Measurements from ENCODE around the gene CYB5D1.

The CYB5D1 gene

DNA sequence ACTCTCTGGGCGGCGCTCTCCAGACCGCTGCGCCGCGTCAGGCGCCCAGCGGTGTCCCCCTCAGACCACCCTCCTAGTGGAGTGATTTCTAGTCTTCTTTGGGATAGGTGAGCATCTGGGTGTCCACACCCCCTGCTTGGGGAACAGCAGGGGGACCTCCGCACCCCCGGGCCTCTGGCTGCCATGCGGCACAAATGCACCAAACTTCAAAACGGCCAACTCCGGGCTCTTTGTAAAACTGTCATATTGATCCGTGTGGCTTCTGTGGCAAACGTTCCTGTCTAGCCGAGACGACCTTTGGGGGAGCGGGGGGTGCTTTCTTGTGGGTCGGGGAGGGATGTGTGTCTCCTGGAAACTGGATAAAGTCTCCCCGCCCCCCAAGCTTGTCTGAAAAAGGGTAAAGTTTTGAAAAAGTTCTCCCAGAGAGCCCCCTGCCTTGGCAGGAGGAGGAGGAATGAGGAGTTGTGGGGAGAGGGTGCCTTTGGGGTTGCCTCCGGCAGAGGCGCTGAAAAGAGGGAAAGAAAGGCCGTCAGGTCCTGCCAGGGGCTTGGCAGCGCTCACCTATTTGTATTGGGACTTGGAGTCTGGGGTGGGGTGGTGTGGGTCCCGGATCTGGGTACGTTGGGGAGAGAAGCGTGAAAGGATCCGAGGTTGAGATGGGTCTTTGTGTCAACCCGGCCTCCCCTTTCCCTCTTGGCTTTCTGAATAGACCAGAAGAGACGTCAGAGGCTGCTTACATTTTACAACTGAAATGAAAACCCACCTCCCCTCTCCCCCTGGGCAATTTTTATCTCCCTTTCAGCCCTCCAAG lies 28.6 kb downstream of the CYB5D1 start:
- peak; percentile 36 for DNase-seq (ENCODE audit: low read depth)

DNA sequence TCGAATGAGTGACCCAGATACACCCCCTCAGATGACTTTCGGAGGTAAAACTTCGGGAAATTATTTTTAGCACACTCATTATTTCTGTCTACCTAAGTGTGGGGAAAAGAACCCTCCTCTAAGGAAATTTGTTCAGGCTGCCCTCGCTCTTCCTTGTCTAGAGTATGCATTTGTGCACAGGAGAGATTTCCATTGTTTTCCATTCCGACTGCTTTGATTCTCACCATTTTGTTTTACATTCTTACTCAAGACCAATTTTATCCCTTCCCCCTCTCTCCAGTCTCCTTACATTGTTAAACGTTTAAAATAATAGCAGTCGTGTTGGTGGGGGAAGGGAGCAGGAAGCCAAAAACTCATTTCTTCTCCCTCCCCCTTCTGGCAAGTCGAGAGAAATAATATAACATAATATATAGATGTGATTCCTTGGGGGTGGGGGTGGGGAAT lies 29.3 kb downstream of the CYB5D1 start:
- DNase-seq (ENCODE audit: low read depth) = no peak

DNA sequence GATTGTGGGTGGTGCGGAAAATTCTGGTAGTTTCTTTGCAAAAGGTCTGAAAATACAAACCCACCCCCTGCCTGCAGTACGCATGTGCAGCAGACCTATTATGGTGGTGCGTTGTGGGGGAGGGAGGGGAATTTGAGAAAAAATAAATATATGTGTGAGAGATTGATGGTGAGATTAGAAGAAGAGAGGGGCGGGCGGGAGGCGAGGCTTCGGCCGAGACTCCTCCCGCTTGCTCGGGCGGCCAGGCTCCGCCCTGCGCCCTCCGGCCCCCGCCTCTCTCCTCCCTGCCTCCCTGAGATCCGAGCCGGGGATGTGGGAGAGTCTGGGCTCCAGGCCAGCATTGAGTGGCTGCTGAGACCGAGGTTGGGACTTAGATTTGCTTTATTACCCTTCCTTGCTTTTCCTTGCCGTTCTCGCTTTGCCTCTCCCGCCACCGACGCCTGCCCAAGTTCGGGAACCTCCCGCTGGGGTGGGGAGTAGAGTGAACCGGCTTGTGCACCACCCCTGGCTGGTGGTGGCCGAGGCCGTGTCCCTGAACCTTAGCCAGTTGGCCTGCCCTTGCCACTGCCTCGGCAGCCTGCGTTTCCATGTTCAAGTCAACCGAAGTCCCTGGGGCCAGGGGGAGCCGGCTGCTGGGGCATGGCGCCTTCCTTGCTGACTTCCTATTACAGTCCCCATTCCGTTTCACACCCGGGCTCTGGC lies 29.8 kb downstream of the CYB5D1 start:
- DNase-seq (ENCODE audit: low read depth) = peak; percentile 80

DNA sequence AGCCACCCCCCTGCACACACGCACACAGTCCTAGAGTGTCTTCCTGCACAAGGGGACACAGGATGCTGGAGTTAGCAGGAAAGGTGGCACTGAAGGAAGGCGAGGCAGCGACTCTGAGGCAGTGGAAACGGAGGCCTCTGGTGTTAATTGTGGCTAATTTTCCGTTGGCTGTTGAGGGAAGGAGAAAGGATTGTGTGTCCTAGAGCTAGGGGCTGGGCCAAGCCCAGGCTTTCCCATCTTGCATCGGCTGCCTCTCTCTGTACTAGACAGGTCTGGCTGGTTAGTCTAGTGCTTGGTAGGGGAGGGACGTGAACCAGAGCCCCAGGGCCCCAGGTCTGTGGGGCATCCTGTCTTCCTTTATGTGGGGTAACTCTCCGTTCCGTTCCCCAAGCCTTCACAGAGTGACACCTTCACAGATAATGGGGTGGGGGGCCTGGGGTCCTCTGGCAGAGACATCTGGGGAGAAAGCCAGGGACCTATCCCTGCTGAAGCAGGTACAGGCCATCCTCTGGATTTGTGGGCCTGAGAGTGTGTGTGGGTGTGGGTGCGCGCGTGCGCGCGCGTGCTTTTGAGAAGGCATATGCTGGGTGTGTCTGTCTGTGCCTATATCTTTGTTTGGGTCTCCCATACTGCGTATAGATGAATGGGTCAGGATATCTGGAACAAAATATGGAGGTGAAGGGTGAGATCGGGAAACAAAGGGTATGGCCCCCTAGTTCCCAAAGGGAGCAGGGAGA lies 30.5 kb downstream of the CYB5D1 start, which contains the start of gene CHD3:
Gene CHD3 (plus strand): TSS at position 606 of the 737 bp plus-strand sequence. CDS start 212 bp downstream, outside the sequence.
- DNase-seq (ENCODE audit: low read depth) = peak; percentile 61

DNA sequence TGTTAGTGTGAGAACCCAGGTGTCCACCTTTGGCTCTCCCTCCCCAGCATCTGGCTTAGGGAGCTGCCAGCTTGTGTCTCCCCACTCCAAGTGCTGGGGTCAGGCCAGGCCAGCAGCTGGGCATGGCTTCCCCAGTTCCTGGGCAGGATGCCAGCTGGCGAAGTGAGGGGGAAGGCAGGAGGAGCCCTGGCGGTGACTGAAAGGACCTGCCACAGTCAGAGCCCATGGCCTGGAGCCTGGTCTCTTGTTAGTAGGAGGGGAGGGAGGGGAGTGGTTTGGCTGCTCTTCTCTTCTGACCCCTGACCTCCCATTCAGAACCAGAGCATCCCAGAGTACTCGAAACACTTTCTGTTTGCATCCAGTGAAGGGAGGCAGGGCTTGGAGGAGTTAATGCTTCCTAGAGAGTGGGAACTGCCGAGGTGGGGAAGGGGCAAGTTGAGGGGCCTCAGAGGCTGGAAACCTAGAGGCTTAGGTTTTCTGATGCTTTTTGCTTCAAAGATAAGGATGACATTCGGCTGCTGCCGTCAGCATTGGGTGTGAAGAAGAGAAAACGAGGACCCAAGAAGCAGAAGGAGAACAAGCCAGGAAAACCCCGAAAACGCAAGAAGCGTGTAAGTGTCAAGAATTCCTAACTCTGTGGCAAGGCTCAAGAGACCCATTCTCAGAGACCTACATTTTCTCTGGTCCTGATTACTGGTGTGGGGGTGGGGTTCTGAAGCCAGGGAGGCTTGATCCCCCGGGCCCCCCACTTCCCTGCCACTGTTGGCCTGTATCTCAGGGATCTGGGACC lies 31.6 kb downstream of the CYB5D1 start:
- peak; percentile 33 for DNase-seq (ENCODE audit: low read depth)

DNA sequence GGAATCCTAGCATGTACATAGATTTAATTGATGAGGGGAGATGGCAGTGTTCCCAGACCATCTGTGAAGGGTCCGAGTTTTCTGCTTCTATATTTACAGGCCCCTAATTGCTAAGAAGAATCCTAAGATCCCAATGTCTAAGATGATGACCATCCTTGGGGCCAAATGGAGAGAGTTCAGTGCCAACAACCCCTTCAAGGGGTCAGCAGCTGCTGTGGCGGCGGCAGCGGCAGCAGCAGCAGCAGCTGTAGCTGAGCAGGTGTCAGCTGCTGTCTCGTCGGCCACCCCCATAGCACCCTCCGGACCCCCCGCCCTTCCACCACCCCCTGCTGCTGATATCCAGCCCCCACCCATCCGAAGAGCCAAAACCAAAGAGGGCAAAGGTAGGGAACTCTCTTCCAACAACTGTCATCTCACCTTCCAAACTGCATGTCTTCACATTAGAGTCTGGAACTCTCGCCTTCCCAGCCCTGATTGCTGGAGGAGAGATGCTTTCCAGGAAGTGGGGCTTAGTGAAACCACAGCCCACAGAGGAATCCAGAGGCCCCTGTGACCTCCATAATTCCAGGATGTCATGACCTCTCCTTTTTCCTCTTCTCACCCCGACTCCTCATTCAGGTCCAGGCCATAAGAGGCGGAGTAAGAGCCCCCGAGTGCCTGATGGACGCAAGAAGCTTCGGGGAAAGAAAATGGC lies 35.5 kb downstream of the CYB5D1 start:
- no peak for DNase-seq (ENCODE audit: low read depth)

DNA sequence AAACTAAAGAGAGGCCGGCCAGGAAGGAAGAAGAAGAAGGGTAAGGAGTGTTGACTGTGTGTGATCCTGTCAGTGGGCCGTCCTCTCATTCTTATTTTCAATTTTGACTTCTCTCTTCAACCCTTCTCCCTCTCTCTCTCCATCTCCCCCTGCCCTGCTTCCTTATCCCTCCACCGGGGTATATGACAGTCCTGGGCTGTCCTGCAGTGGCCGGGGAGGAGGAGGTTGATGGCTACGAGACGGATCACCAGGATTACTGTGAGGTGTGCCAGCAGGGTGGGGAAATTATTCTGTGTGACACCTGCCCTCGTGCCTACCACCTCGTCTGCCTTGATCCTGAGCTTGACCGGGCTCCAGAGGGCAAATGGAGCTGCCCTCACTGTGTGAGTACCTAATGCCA lies 36.4 kb downstream of the CYB5D1 start:
- no peak for DNase-seq (ENCODE audit: low read depth)

DNA sequence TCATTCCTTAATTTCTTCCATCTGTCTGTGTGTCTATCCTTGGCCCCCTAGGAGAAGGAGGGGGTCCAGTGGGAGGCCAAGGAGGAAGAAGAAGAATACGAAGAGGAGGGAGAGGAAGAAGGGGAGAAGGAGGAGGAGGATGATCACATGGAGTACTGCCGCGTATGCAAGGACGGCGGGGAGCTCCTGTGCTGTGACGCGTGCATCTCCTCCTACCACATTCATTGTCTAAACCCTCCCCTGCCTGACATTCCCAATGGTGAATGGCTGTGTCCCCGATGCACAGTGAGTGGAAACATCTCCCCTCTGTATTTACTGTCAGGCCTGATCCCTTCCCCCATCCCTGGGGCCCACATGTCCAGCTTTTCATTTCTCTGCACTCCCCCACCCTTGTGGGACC lies 37.1 kb downstream of the CYB5D1 start:
- DNase-seq (ENCODE audit: low read depth) = no peak

DNA sequence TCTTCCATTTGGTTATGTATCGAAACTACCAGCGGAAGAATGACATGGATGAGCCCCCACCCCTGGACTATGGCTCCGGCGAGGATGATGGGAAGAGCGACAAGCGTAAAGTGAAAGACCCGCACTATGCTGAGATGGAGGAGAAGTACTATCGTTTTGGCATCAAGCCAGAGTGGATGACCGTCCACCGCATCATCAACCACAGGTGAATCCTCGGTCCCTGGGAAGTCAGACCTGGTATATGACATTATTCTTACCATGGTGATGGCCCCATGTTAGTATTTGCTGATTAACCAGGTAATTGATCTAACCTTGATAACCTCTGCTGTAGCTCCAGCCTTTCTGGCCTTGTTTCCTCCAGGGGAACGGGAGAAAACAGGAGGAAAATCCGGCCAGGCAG lies 39.3 kb downstream of the CYB5D1 start:
- no peak for DNase-seq (ENCODE audit: low read depth)

DNA sequence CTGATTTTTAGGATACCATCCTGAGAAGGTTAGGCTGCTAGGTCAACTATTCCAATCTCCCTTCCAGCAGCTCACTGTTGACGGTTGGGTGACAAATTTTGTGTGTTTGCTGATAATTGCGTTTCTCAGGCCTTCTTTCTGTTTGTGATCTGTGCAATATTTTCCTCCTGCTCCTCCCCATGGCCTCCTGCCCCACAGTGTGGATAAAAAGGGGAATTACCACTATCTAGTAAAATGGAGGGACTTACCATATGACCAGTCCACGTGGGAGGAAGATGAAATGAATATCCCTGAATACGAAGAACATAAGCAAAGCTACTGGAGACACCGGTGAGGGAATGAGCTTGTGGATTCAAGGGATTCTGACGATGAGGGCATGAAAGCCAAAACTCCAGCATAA lies 40.0 kb downstream of the CYB5D1 start:
- no peak for DNase-seq (ENCODE audit: low read depth)

DNA sequence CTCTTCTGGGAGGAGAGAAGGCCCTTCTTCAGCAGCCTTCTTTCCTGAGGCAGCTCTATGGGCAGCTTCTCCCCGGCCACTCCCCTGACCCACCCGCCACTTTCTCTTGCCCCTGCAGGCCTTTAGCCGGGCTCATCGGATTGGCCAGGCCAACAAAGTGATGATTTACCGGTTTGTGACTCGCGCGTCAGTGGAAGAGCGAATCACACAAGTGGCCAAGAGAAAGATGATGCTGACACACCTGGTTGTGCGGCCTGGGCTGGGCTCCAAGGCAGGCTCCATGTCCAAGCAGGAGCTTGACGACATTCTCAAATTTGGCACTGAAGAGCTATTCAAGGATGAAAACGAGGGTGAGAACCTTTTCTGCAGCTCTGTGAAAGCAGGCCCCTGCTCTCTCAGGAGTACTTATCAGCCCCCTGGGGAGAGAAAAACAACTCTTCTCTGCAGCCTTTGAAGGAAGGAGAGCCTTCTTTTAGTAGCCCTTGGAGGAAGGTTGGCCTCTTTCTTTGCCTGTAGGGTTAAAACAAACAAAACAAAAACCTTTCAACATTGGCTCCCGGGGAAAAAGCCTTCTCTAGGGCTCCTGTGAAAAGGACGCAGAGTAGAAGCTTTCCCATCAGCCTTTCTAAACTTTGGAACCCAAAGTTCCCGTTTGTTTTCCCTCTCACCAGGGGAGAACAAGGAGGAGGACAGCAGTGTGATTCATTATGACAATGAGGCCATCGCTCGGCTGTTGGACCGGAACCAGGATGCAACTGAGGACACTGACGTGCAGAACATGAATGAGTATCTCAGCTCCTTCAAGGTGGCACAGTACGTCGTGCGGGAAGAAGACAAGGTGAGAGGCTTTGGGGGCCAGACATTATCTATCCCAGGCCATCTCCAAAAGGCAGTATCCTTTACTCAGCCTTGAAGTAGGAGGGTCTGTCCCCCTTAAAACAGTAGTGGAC lies 45.6 kb downstream of the CYB5D1 start:
- DNase-seq (ENCODE audit: low read depth) = no peak

DNA sequence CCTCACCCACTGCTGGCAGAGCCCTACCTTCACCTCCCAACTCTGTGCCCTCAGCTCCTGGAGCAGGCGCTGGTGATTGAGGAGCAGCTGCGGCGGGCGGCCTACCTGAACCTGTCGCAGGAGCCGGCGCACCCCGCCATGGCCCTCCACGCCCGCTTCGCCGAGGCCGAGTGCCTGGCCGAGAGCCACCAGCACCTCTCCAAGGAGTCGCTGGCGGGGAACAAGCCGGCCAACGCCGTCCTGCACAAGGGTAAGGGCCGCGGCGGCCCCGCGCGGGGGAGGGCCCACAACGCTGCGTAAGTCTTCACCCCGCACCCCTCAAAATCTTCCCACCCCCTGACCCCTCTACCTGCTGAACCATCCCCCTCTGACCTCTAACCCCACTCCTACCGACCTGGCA lies 51.3 kb downstream of the CYB5D1 start:
- no peak for DNase-seq (ENCODE audit: low read depth)

DNA sequence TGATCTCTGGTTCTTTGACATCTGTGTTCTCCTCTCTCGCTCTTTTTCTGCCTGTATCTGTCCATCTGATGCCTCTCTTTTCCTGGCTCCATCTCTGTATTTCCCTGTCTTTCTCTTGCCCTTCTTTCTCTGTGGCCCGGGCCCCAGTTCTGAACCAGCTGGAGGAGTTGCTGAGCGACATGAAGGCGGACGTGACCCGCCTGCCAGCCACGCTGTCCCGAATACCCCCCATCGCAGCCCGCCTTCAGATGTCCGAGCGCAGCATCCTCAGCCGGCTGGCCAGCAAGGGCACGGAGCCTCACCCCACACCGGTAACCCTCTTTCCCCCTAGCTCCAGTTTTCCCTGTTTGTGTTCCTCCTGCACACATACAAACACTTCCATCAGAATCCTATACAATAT lies 52.5 kb downstream of the CYB5D1 start:
- DNase-seq (ENCODE audit: low read depth) = no peak

DNA sequence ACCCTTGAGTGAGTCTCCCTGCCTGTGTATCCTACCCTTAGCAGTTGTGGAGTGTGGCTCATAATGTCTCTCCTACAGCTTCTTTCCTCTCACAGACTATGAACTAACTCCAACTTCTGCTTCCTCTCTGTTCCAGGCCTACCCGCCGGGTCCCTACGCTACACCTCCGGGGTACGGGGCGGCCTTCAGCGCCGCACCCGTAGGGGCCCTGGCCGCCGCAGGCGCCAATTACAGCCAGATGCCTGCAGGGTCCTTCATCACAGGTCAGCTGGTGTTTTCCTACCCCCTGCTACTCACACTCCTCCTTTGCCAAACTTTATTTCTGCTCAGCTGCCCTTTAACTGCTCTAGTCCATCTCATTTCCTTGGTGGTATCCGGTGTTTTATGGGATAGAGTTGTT lies 52.9 kb downstream of the CYB5D1 start:
- DNase-seq (ENCODE audit: low read depth) = no peak

DNA sequence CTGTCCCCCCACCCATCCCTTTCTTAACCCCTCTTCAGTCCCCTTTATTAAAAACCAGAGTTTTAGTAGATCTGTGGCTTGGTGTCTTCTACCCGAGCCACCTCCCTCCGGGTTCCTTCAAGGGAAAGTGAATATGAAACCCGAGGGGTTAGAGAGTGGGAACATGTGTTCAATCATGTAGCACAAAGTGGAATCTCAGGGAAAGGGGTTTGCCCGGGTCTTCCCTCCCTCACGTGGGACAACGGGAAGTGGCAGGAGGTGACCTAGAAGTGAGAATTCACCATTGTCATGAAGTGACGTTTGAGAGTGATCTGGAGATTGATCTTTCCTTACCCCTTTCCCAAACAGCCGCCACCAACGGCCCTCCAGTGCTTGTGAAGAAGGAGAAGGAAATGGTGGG lies 53.3 kb downstream of the CYB5D1 start:
- DNase-seq (ENCODE audit: low read depth) = no peak

Measured in activated T-cell treated with anti-CD3 and anti-CD28 coated beads for 48 hours (primary cell).